Measurements from ENCODE around the gene ERICH2. TPM values are rescaled to one million over a fixed set of nuclear protein-coding genes. Genes with fewer than 3 reads are reported as not detected.
A peak's percentile ranks its signal among the peaks of the same experiment; 100 is the strongest.
"Not testable (repeated sequence)": the region's sequence is repeated elsewhere in the genome, so short reads cannot be mapped to it uniquely, and the experiment has no call there.

ERICH2 gene
- polyA plus RNA-seq (2012; ENCODE audit: missing spikeins) = not detected

- no peak for TF ChIP-seq TAF1 (IDR thresholded peaks at IDR 0.05; ENCODE audit: borderline replicate concordance, low read depth, low read length)
- no peak for TF ChIP-seq POLR2AphosphoS5 (IDR thresholded peaks at IDR 0.05; ENCODE audit: low read depth, low read length)
- TF ChIP-seq POLR2A (IDR thresholded peaks at IDR 0.05; ENCODE audit: low read depth, low read length) = no peak
- FAIRE-seq (peak; percentile 64), DNase-seq (ENCODE audit: insufficient read length) (peak; percentile 25)
Observed at GRCh38 chr2:170770008-170770605, at the start of gene ERICH2. Gene ERICH2, plus strand, starts transcription at chr2:170770378. Its CDS starts 304 bp downstream, at chr2:170770682.

GRCh38 chr2:170721678-170722077 lies 48.5 kb upstream of the ERICH2 start:
- TF ChIP-seq POLR2A (IDR thresholded peaks at IDR 0.05; ENCODE audit: low read depth, low read length) = no peak
- TF ChIP-seq POLR2AphosphoS5 (IDR thresholded peaks at IDR 0.05; ENCODE audit: low read depth, low read length) = no peak
- TF ChIP-seq TAF1 (IDR thresholded peaks at IDR 0.05; ENCODE audit: borderline replicate concordance, low read depth, low read length) = no peak
- FAIRE-seq (no peak), DNase-seq (ENCODE audit: insufficient read length) (no peak)

- no peak for DNase-seq (ENCODE audit: insufficient read length)
- FAIRE-seq = no peak
- TF ChIP-seq POLR2A (IDR thresholded peaks at IDR 0.05; ENCODE audit: low read depth, low read length) = no peak
- TF ChIP-seq TAF1 (IDR thresholded peaks at IDR 0.05; ENCODE audit: borderline replicate concordance, low read depth, low read length) = no peak
- TF ChIP-seq POLR2AphosphoS5 (IDR thresholded peaks at IDR 0.05; ENCODE audit: low read depth, low read length) = no peak
Observed at GRCh38 chr2:170722301-170722700, 47.9 kb upstream of the ERICH2 start.

GRCh38 chr2:170723446-170723958 lies 46.7 kb upstream of the ERICH2 start:
- FAIRE-seq (no peak), DNase-seq (ENCODE audit: insufficient read length) (no peak)
- TF ChIP-seq POLR2A (IDR thresholded peaks at IDR 0.05; ENCODE audit: low read depth, low read length) = no peak
- TF ChIP-seq POLR2AphosphoS5 (IDR thresholded peaks at IDR 0.05; ENCODE audit: low read depth, low read length) = no peak
- no peak for TF ChIP-seq TAF1 (IDR thresholded peaks at IDR 0.05; ENCODE audit: borderline replicate concordance, low read depth, low read length)

GRCh38 chr2:170733798-170734600 lies 36.2 kb upstream of the ERICH2 start:
- no peak for TF ChIP-seq POLR2AphosphoS5 (IDR thresholded peaks at IDR 0.05; ENCODE audit: low read depth, low read length)
- no peak for TF ChIP-seq TAF1 (IDR thresholded peaks at IDR 0.05; ENCODE audit: borderline replicate concordance, low read depth, low read length)
- TF ChIP-seq POLR2A (IDR thresholded peaks at IDR 0.05; ENCODE audit: low read depth, low read length) = no peak
- FAIRE-seq = no peak
- no peak for DNase-seq (ENCODE audit: insufficient read length)

- FAIRE-seq; DNase-seq (ENCODE audit: insufficient read length): not testable (repeated sequence)
Observed at GRCh38 chr2:170734601-170735000, 35.6 kb upstream of the ERICH2 start.

- no peak for TF ChIP-seq TAF1 (IDR thresholded peaks at IDR 0.05; ENCODE audit: borderline replicate concordance, low read depth, low read length)
- no peak for TF ChIP-seq POLR2AphosphoS5 (IDR thresholded peaks at IDR 0.05; ENCODE audit: low read depth, low read length)
- TF ChIP-seq POLR2A (IDR thresholded peaks at IDR 0.05; ENCODE audit: low read depth, low read length) = no peak
- DNase-seq (ENCODE audit: insufficient read length) = no peak
- FAIRE-seq = no peak
Observed at GRCh38 chr2:170736628-170737027, 33.5 kb upstream of the ERICH2 start.

GRCh38 chr2:170737406-170737805 lies 32.8 kb upstream of the ERICH2 start:
- DNase-seq (ENCODE audit: insufficient read length) (no peak), FAIRE-seq (no peak)
- TF ChIP-seq POLR2A (IDR thresholded peaks at IDR 0.05; ENCODE audit: low read depth, low read length) = no peak

- TF ChIP-seq POLR2A (IDR thresholded peaks at IDR 0.05; ENCODE audit: low read depth, low read length) = no peak
- no peak for TF ChIP-seq TAF1 (IDR thresholded peaks at IDR 0.05; ENCODE audit: borderline replicate concordance, low read depth, low read length)
- no peak for TF ChIP-seq POLR2AphosphoS5 (IDR thresholded peaks at IDR 0.05; ENCODE audit: low read depth, low read length)
- DNase-seq (ENCODE audit: insufficient read length) = no peak
- no peak for FAIRE-seq
Observed at GRCh38 chr2:170737821-170738220, 32.4 kb upstream of the ERICH2 start.

GRCh38 chr2:170739048-170739447 lies 31.1 kb upstream of the ERICH2 start:
- TF ChIP-seq POLR2AphosphoS5 (IDR thresholded peaks at IDR 0.05; ENCODE audit: low read depth, low read length) (no peak), TAF1 (IDR thresholded peaks at IDR 0.05; ENCODE audit: borderline replicate concordance, low read depth, low read length) (no peak), POLR2A (IDR thresholded peaks at IDR 0.05; ENCODE audit: low read depth, low read length) (no peak)
- no peak for DNase-seq (ENCODE audit: insufficient read length)
- no peak for FAIRE-seq

GRCh38 chr2:170739507-170740046 lies 30.6 kb upstream of the ERICH2 start:
- DNase-seq (ENCODE audit: insufficient read length) = no peak
- TF ChIP-seq POLR2AphosphoS5 (IDR thresholded peaks at IDR 0.05; ENCODE audit: low read depth, low read length) = no peak
- no peak for TF ChIP-seq TAF1 (IDR thresholded peaks at IDR 0.05; ENCODE audit: borderline replicate concordance, low read depth, low read length)
- TF ChIP-seq POLR2A (IDR thresholded peaks at IDR 0.05; ENCODE audit: low read depth, low read length) = no peak
- no peak for FAIRE-seq

- FAIRE-seq (no peak), DNase-seq (ENCODE audit: insufficient read length) (no peak)
- TF ChIP-seq TAF1 (IDR thresholded peaks at IDR 0.05; ENCODE audit: borderline replicate concordance, low read depth, low read length) = no peak
- no peak for TF ChIP-seq POLR2A (IDR thresholded peaks at IDR 0.05; ENCODE audit: low read depth, low read length)
- TF ChIP-seq POLR2AphosphoS5 (IDR thresholded peaks at IDR 0.05; ENCODE audit: low read depth, low read length) = no peak
Observed at GRCh38 chr2:170740660-170741059, 29.5 kb upstream of the ERICH2 start.
